Ureter (tissue), 1 donor: ENCODE results near the gene RUSC1. TPM values are rescaled to one million over a fixed set of nuclear protein-coding genes. Genes with fewer than 3 reads are reported as not detected.
A peak's percentile ranks its signal among the peaks of the same experiment; 100 is the strongest.
"Not testable (repeated sequence)": the region's sequence is repeated elsewhere in the genome, so short reads cannot be mapped to it uniquely, and the experiment has no call there.

Source experiments
- DNase-seq: peaks from one replicate; pipeline ENCODE4 v3.0.0-alpha.2; 2020; ENCODE audit warnings: low spot score
- total RNA-seq: library from RNA; stranded (reverse); gene quantifications from one replicate; pipeline ENCODE4 v1.2.4, GENCODE V29; 2023
- donor health status: DM: yes; HTN: yes; CAD: no.

RUSC1 gene
- total RNA-seq = 31.4 TPM

GRCh38 chr1:155320661-155321617, at the start of gene RUSC1:
Gene RUSC1 (plus strand): TSS chr1:155320894. CDS start chr1:155321774, 880 bp downstream.
- DNase-seq = peak; percentile 80

- no peak for DNase-seq
These were observed 48.0 kb upstream of the RUSC1 start for GRCh38 chr1:155272466-155273342.

GRCh38 chr1:155273343-155274245, 47.1 kb upstream of the RUSC1 start, which contains the start of gene CLK2:
Gene CLK2 (minus strand): TSS chr1:155273504. CDS start chr1:155270977, 2,527 bp downstream.
- peak; percentile 96 for DNase-seq

- peak; percentile 98 for DNase-seq
These were observed 43.4 kb upstream of the RUSC1 start, which contains the start of gene HCN3 for GRCh38 chr1:155277070-155277901. Gene HCN3 (plus strand): TSS chr1:155277463. CDS start chr1:155277591, 128 bp downstream.

GRCh38 chr1:155277902-155278688, 42.6 kb upstream of the RUSC1 start:
- peak; percentile 64 for DNase-seq

GRCh38 chr1:155278689-155279160, 42.0 kb upstream of the RUSC1 start:
- no peak for DNase-seq

- no peak for DNase-seq
These were observed 41.4 kb upstream of the RUSC1 start for GRCh38 chr1:155279268-155279667.

GRCh38 chr1:155282488-155283091, 38.1 kb upstream of the RUSC1 start:
- DNase-seq = no peak

GRCh38 chr1:155284476-155284875, 36.2 kb upstream of the RUSC1 start:
- DNase-seq = no peak

- DNase-seq = no peak
These were observed 35.6 kb upstream of the RUSC1 start for GRCh38 chr1:155285063-155285462.

GRCh38 chr1:155285631-155286044, 35.1 kb upstream of the RUSC1 start:
- DNase-seq = no peak

- no peak for DNase-seq
These were observed 34.1 kb upstream of the RUSC1 start for GRCh38 chr1:155286544-155286943.

- no peak for DNase-seq
These were observed 32.6 kb upstream of the RUSC1 start for GRCh38 chr1:155287987-155288543.

- DNase-seq = not testable (repeated sequence)
These were observed 29.7 kb upstream of the RUSC1 start for GRCh38 chr1:155291006-155291405.

- DNase-seq = no peak
These were observed 27.5 kb upstream of the RUSC1 start for GRCh38 chr1:155293086-155293749.

GRCh38 chr1:155294520-155295182, 26.0 kb upstream of the RUSC1 start:
- DNase-seq = no peak
